ENCODE data around the gene PPIE.

The PPIE gene

GRCh38 chr1:39808784-39809517 is 70.3 kb downstream of the PPIE start:
- Histone ChIP-seq H3K27me3 (ENCODE audit: insufficient read depth, low read length) (no peaks in the 10 kb centered on the region), H3K79me2 (ENCODE audit: control insufficient read depth, insufficient read depth, low read length, unreplicated experiment) (no peaks in the 10 kb centered on the region), H3K27ac (ENCODE audit: low read depth, low read length) (no peak overlapping the region), H3K4me3 (ENCODE audit: low read depth, low read length) (no peak overlapping the region), H2AFZ (ENCODE audit: low read length, unreplicated experiment) (no peak overlapping the region), H3K36me3 (ENCODE audit: insufficient read depth, low read length) (no peaks in the 10 kb centered on the region), H3K4me1 (ENCODE audit: control insufficient read depth, insufficient read depth, low read length, unreplicated experiment) (no peaks in the 10 kb centered on the region)

DNA sequence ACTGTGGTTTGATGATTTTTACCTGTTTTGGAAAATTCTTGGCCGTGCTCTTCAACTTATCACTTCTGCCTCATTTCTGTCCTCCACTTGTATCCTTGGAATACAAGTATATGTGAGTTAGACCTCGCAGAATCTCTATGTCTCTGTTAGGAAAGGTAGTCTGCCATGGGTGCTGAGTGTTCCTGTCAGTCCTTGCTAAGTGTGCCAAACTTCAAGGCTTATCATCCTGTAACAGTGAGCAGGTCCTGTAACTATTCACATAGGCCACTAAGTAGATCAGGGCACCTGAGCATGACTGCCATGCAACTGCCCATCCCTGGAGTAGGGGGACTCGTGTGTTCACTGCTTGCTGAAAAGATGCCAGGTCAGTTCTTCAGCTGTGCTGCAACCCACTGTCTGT is 74.2 kb downstream of the PPIE start:
- no peak overlapping the region for H3K4me3 ChIP-seq (ENCODE audit: low read depth, low read length)
- H3K27me3 ChIP-seq (ENCODE audit: insufficient read depth, low read length): no peaks in the 10 kb centered on the region
- peaks cover 9% of the 10 kb centered on the region for H3K4me1 ChIP-seq (ENCODE audit: control insufficient read depth, insufficient read depth, low read length, unreplicated experiment)
- no peaks in the 10 kb centered on the region for H3K79me2 ChIP-seq (ENCODE audit: control insufficient read depth, insufficient read depth, low read length, unreplicated experiment)
- H3K27ac ChIP-seq (ENCODE audit: low read depth, low read length): no peak overlapping the region
- no peak overlapping the region for H2AFZ ChIP-seq (ENCODE audit: low read length, unreplicated experiment)
- no peaks in the 10 kb centered on the region for H3K36me3 ChIP-seq (ENCODE audit: insufficient read depth, low read length)
